Esophagus squamous epithelium (tissue), 4 donors: ENCODE results near the gene CCKAR.

Experiments
- POLR2A ChIP-seq, 4 donors: fragments of 450-650 bp; IDR thresholded peaks; one replicate each; pipeline ENCODE4 v1.6.1; 2017; ENCODE audit warnings: antibody characterized with exemption in 4 of 4, mild to moderate bottlenecking in 4 of 4, moderate library complexity in 3 of 4
- TF ChIP-seq, protein P1 (sequence below), 6 experiments: fragments of 450-650 bp in 4 of 6; fragments of 200-600 bp in 2 of 6; sonication (generic) in 2 of 6; IDR thresholded peaks; one replicate each; pipeline ENCODE4 v1.5.1; 2016 to 2019; ENCODE audit warnings: antibody characterized with exemption in 6 of 6, mild to moderate bottlenecking in 4 of 6, moderate library complexity in 4 of 6

- TF ChIP-seq, protein P1, sequence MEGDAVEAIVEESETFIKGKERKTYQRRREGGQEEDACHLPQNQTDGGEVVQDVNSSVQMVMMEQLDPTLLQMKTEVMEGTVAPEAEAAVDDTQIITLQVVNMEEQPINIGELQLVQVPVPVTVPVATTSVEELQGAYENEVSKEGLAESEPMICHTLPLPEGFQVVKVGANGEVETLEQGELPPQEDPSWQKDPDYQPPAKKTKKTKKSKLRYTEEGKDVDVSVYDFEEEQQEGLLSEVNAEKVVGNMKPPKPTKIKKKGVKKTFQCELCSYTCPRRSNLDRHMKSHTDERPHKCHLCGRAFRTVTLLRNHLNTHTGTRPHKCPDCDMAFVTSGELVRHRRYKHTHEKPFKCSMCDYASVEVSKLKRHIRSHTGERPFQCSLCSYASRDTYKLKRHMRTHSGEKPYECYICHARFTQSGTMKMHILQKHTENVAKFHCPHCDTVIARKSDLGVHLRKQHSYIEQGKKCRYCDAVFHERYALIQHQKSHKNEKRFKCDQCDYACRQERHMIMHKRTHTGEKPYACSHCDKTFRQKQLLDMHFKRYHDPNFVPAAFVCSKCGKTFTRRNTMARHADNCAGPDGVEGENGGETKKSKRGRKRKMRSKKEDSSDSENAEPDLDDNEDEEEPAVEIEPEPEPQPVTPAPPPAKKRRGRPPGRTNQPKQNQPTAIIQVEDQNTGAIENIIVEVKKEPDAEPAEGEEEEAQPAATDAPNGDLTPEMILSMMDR (IDR thresholded peaks at IDR 0.05) = no peak
- TF ChIP-seq POLR2A (IDR thresholded peaks at IDR 0.05) = no peak
Measured at GRCh38 chr4:26475716-26476115, 14.6 kb downstream of the CCKAR start.
